ENCODE measurements around the gene GABRB2.

The GABRB2 gene

GRCh38 chr5:161562446-161562845 lies 15.9 kb upstream of the GABRB2 start:
- H3K27me3 ChIP-seq (ENCODE audit: insufficient read depth, low read depth, severe bottlenecking): peaks cover 18% of the 10 kb centered on the region
- no peak for DNase-seq
- no peaks in the 10 kb centered on the region for H3K9me3 ChIP-seq (ENCODE audit: severe bottlenecking)
- TF ChIP-seq, protein P1, sequence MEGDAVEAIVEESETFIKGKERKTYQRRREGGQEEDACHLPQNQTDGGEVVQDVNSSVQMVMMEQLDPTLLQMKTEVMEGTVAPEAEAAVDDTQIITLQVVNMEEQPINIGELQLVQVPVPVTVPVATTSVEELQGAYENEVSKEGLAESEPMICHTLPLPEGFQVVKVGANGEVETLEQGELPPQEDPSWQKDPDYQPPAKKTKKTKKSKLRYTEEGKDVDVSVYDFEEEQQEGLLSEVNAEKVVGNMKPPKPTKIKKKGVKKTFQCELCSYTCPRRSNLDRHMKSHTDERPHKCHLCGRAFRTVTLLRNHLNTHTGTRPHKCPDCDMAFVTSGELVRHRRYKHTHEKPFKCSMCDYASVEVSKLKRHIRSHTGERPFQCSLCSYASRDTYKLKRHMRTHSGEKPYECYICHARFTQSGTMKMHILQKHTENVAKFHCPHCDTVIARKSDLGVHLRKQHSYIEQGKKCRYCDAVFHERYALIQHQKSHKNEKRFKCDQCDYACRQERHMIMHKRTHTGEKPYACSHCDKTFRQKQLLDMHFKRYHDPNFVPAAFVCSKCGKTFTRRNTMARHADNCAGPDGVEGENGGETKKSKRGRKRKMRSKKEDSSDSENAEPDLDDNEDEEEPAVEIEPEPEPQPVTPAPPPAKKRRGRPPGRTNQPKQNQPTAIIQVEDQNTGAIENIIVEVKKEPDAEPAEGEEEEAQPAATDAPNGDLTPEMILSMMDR (IDR thresholded peaks at IDR 0.05; ENCODE audit: low read depth, low read length): no peak
- no peaks in the 10 kb centered on the region for H3K36me3 ChIP-seq
- no peak overlapping the region for H3K4me3 ChIP-seq (ENCODE audit: low read depth, low read length)
- no peak overlapping the region for H3K27ac ChIP-seq

DNA sequence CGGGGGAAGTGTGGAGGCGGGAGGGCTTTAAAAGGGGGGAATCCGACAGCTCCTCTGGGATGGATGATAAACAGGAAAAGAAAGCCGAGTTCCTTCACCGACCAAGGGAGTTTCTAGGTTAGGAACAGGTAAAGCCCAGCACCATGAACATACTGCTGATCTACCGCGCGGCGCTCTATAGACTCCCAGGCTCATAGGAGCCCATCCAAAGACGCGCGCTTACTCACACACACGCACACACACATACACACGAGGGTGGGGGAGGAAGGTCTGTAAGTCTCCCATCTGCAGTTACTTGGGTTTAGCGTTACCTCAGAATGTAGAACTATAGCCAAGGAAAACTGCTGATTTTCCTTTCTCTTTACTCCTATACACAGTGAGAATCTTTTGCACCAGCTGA lies 2.6 kb upstream of the GABRB2 start:
- H3K9me3 ChIP-seq (ENCODE audit: severe bottlenecking): peaks cover 3% of the 10 kb centered on the region
- H3K4me3 ChIP-seq (ENCODE audit: low read depth, low read length): no peak overlapping the region
- H3K27me3 ChIP-seq (ENCODE audit: insufficient read depth, low read depth, severe bottlenecking): peaks cover 65% of the 10 kb centered on the region
- TF ChIP-seq, protein P1 (IDR thresholded peaks at IDR 0.05; ENCODE audit: low read depth, low read length): no peak
- no peak overlapping the region for H3K27ac ChIP-seq
- no peak for DNase-seq
- H3K36me3 ChIP-seq: no peaks in the 10 kb centered on the region

- TF ChIP-seq, protein P1 (IDR thresholded peaks at IDR 0.05; ENCODE audit: low read depth, low read length): no peak
- Histone ChIP-seq H3K27ac (no peak overlapping the region), H3K36me3 (no peaks in the 10 kb centered on the region), H3K4me3 (ENCODE audit: low read depth, low read length) (no peak overlapping the region), H3K9me3 (ENCODE audit: severe bottlenecking) (peaks cover 3% of the 10 kb centered on the region), H3K27me3 (ENCODE audit: insufficient read depth, low read depth, severe bottlenecking) (peaks cover 64% of the 10 kb centered on the region)
- no peak for DNase-seq
These were observed 2.1 kb upstream of the GABRB2 start for GRCh38 chr5:161548487-161549094.

DNA sequence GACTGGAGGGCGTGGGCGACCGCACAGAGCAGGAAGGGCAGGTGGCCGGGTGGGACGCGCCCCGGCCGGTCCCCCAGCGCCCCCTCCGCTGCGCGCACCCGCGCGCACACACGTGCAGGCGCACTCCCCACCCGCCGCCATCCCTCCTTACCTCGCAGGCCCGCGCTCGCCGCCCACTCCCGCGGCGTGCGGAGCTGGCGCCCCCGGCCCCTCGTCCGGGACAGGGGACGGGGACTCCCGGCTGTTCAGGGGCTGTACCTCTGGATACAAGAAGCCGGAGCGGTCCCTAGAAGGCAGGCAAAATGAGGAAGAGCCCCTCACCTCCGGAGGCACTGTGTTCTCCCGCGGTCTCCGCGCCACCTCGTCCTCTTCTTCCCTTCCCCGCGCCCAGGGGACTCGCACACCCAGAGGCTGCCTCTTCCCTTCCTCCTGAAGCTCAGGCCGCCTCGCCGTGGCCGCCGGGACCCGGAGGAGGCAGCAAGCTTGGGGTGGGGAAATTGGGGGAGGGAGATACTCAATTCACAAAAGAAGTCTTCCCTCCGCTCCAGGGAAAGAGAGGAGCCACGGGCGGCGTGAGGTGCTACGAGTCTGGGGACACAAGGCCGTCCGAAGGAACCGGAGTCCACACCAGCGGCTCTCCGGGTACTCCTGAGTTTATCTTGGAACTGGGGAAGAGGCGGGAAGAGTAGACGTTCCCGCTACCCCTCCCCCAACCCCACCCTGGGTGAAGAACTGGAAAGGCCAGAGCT lies 1.4 kb upstream of the GABRB2 start:
- Histone ChIP-seq H3K36me3 (no peaks in the 10 kb centered on the region), H3K27me3 (ENCODE audit: insufficient read depth, low read depth, severe bottlenecking) (peaks cover 66% of the 10 kb centered on the region), H3K27ac (no peak overlapping the region), H3K9me3 (ENCODE audit: severe bottlenecking) (peaks cover 3% of the 10 kb centered on the region), H3K4me3 (ENCODE audit: low read depth, low read length) (no peak overlapping the region; the same call in 1 of the 2 replicates)
- TF ChIP-seq, protein P1 (IDR thresholded peaks at IDR 0.05; ENCODE audit: low read depth, low read length): no peak
- no peak for DNase-seq

DNA sequence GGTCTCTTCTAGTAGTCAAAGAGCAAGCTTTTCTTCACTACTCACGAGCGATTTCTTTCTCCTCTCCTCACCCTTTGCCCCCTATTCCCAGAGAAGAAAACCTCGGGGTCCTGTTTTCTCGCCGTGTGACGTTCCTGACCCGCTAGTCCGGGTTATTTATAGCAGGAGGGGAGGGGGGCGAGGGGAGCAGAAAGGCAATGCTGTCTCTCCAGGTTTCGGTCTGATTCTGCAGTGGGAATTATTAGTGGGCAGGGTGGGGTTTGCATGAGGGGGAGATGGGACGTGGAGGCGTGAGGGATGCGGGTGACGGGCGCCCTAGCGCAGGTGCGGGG lies 847 bp upstream of the GABRB2 start:
- peaks cover 64% of the 10 kb centered on the region for H3K27me3 ChIP-seq (ENCODE audit: insufficient read depth, low read depth, severe bottlenecking)
- H3K27ac ChIP-seq: no peak overlapping the region
- H3K9me3 ChIP-seq (ENCODE audit: severe bottlenecking): peaks cover 3% of the 10 kb centered on the region
- TF ChIP-seq, protein P1 (IDR thresholded peaks at IDR 0.05; ENCODE audit: low read depth, low read length): no peak
- no peak for DNase-seq
- no peak overlapping the region; the same call in 1 of the 2 replicates for H3K4me3 ChIP-seq (ENCODE audit: low read depth, low read length)
- no peaks in the 10 kb centered on the region for H3K36me3 ChIP-seq
